ENCODE results near the gene ESD. TPM values are rescaled to one million over a fixed set of nuclear protein-coding genes. Genes with fewer than 3 reads are reported as not detected.

The ESD gene
- total and polyA plus RNA-seq, 4 donors, result 113 to 223 (median 147) TPM

DNA sequence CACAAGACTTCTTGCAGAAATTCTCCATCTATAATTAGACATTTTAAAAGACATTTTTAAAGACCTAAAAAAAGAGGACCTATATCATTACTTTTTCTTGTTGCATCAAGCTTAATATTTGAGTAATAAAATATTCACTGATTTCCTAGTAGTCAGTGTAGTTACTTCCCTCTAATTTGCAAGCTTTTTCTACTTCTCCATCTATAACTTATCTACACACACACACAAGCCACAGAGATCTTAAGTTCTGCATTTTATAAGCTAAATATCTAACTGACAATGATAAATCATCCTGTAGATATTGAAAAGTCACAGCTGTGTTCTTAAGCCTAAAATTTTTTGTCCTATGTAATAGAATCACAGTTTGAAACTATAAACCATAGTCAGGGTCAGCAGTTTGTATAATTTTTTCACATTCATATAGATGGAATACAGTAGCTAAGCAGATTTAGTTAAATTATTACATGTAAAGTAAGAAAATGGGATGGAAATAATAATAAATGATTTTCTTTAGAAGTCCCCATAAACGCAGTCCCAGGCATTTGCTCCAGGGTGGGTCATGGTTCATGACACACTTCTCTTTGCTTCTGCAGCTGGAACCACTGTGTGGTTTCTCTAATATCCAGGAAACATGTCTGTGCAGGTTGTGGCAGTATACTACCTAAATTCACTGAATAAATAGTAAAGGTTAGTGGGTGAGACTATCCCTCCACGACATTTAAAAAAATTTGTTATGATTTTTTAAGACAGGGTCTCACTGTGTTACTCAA is 60.2 kb downstream of the ESD start:
- peaks cover 2 to 9% of the 10 kb centered on the region in 2 donors for H3K36me3 ChIP-seq (ENCODE audit: control insufficient read depth in 1 of 2, insufficient read depth in 2 of 2, low read length in 1 of 2)
- no peaks in the 10 kb centered on the region for H3K9me3 ChIP-seq (ENCODE audit: control insufficient read depth, low read length)

DNA sequence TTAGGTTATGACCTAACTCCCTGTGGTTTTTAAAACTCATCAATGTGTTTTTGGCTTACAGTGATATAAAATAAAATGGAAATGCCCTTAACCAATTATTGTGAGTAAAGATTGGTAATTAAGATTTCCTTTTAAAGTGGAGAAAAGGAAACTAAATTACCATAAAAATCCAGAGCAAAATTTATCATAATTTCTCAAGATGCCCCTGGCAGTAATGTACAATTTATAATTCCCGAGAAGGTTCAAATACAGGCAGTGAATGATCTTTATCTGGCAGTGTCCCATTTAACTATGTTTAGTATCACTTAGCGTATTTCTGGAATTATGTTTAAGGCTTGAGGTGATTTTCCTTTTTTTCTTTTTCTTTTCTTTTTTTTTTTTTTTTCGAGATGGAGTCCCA is 61.5 kb downstream of the ESD start:
- peaks cover 3 to 4% of the 10 kb centered on the region in 2 donors for H3K36me3 ChIP-seq (ENCODE audit: control insufficient read depth in 1 of 2, insufficient read depth in 2 of 2, low read length in 1 of 2)
- WGBS, 2 donors, result 93 to 96% methylated on average over 3 of the region's 3 CpGs

More for the DNA sequence above, 60.2 kb downstream of the ESD start:
- intact Hi-C loops (cut with DNase I), result no loop called here
- ATAC-seq (ENCODE audit: low FRiP score) (no peak), DNase-seq (no peak)
- Histone ChIP-seq H3K4me3 (ENCODE audit: low read length in 2 of 2) (no peak overlapping the region), H3K4me1 (ENCODE audit: control insufficient read depth in 1 of 2, insufficient read depth in 2 of 2, low read length in 2 of 2) (no peaks in the 10 kb centered on the region), H3K27ac (ENCODE audit: low read depth in 1 of 2, low read length in 2 of 2) (no peak overlapping the region), H3K27me3 (ENCODE audit: control insufficient read depth in 1 of 2, insufficient read depth in 2 of 2, low read length in 1 of 2) (no peaks in the 10 kb centered on the region)
- WGBS, 2 donors, result 87 to 89% methylated on average over 2 of the region's 2 CpGs

DNA sequence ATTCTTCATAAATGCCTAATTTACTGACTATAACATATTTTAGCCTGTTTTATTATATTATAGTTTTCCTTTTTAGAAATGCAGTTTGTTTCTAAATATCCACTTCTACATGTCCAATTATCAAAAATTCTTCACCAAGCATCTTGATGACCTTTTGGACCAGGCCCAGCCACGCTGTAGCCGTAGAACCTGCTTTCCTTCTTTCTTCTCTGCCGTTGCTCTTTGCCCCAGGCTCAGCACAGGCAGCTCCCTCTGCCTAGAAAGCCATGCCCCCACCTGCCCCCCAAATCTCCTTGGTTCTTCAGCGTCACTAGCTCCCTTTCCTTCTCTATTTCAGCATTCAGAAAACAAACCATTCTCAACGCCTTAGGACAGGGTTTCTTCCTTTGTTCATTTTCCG is 65.4 kb downstream of the ESD start:
- Histone ChIP-seq H3K4me3 (ENCODE audit: low read length in 2 of 2) (no peak overlapping the region), H3K36me3 (ENCODE audit: control insufficient read depth in 1 of 2, insufficient read depth in 2 of 2, low read length in 1 of 2) (peaks cover 2 to 8% of the 10 kb centered on the region in 2 donors), H3K9me3 (ENCODE audit: control insufficient read depth, low read length) (no peaks in the 10 kb centered on the region), H3K27ac (ENCODE audit: low read depth in 1 of 2, low read length in 2 of 2) (no peak overlapping the region), H3K27me3 (ENCODE audit: control insufficient read depth in 1 of 2, insufficient read depth in 2 of 2, low read length in 1 of 2) (no peaks in the 10 kb centered on the region), H3K4me1 (ENCODE audit: control insufficient read depth in 1 of 2, insufficient read depth in 2 of 2, low read length in 2 of 2) (no peaks in the 10 kb centered on the region)
- ATAC-seq (ENCODE audit: low FRiP score) (no peak), DNase-seq (no peak)
- intact Hi-C loops (cut with DNase I), result no loop called here
- 89 to 96% methylated on average over 6 of the region's 6 CpGs for WGBS, 2 donors

More for the DNA sequence above, 61.5 kb downstream of the ESD start:
- H3K27ac ChIP-seq (ENCODE audit: low read depth in 1 of 2, low read length in 2 of 2), result no peak overlapping the region
- DNase-seq, result no peak
- no peak overlapping the region for H3K4me3 ChIP-seq (ENCODE audit: low read length in 2 of 2)
- H3K4me1 ChIP-seq (ENCODE audit: control insufficient read depth in 1 of 2, insufficient read depth in 2 of 2, low read length in 2 of 2), result no peaks in the 10 kb centered on the region
- no peaks in the 10 kb centered on the region for H3K27me3 ChIP-seq (ENCODE audit: control insufficient read depth in 1 of 2, insufficient read depth in 2 of 2, low read length in 1 of 2)
- ATAC-seq (ENCODE audit: low FRiP score), result no peak
- intact Hi-C loops (cut with DNase I), result no loop called here
- H3K9me3 ChIP-seq (ENCODE audit: control insufficient read depth, low read length), result no peaks in the 10 kb centered on the region

- H3K9me3 ChIP-seq (ENCODE audit: control insufficient read depth, low read length), result no peaks in the 10 kb centered on the region
- H3K4me1 ChIP-seq (ENCODE audit: control insufficient read depth in 1 of 2, insufficient read depth in 2 of 2, low read length in 2 of 2), result no peaks in the 10 kb centered on the region
- WGBS, 2 donors, result 90 to 93% methylated on average over 7 of the region's 7 CpGs
- intact Hi-C loops (cut with DNase I), result no loop called here
- H3K4me3 ChIP-seq (ENCODE audit: low read length in 2 of 2), result no peak overlapping the region
- H3K36me3 ChIP-seq (ENCODE audit: control insufficient read depth in 1 of 2, insufficient read depth in 2 of 2, low read length in 1 of 2), result peaks cover 2 to 8% of the 10 kb centered on the region in 2 donors
- no peaks in the 10 kb centered on the region for H3K27me3 ChIP-seq (ENCODE audit: control insufficient read depth in 1 of 2, insufficient read depth in 2 of 2, low read length in 1 of 2)
- ATAC-seq (ENCODE audit: low FRiP score) (no peak), DNase-seq (no peak)
- no peak overlapping the region for H3K27ac ChIP-seq (ENCODE audit: low read depth in 1 of 2, low read length in 2 of 2)
Observed at GRCh38 chr13:46728777-46729176, 68.2 kb downstream of the ESD start.

- no peak for DNase-seq
- 86 to 87% methylated on average over 5 of the region's 5 CpGs for WGBS, 2 donors
- ATAC-seq (ENCODE audit: low FRiP score), result no peak
- intact Hi-C loops (cut with DNase I), result no loop called here
- H3K27ac ChIP-seq (ENCODE audit: low read depth in 1 of 2, low read length in 2 of 2), result no peak overlapping the region
- peaks cover 2 to 4% of the 10 kb centered on the region in 2 donors for H3K36me3 ChIP-seq (ENCODE audit: control insufficient read depth in 1 of 2, insufficient read depth in 2 of 2, low read length in 1 of 2)
- no peaks in the 10 kb centered on the region for H3K4me1 ChIP-seq (ENCODE audit: control insufficient read depth in 1 of 2, insufficient read depth in 2 of 2, low read length in 2 of 2)
- no peaks in the 10 kb centered on the region for H3K9me3 ChIP-seq (ENCODE audit: control insufficient read depth, low read length)
- H3K4me3 ChIP-seq (ENCODE audit: low read length in 2 of 2), result no peak overlapping the region
- no peaks in the 10 kb centered on the region for H3K27me3 ChIP-seq (ENCODE audit: control insufficient read depth in 1 of 2, insufficient read depth in 2 of 2, low read length in 1 of 2)
Observed at GRCh38 chr13:46726347-46726746, 70.6 kb downstream of the ESD start.

Other genes with a start within 250 kb of the ESD start
- gene LRCH1, start 244.0 kb downstream of the ESD start, total RNA-seq, result 10 to 100 TPM; 44.4 to 46.5 TPM
- gene LRCH1, start 244.0 kb downstream of the ESD start, polyA plus RNA-seq, result 10 to 100 TPM; 12.3 to 13.1 TPM
- 10 to 100 TPM in 1 of 2 donors, 1 to 10 TPM in 1; 4.7 to 10.8 TPM for gene HTR2A, start 99.9 kb upstream of the ESD start, total RNA-seq
- gene HTR2A, start 99.9 kb upstream of the ESD start, polyA plus RNA-seq, result under 1 TPM; 0.61 to 0.75 TPM